CD4-positive, alpha-beta T cell (primary cell): ENCODE results near the gene MBNL2. TPM values are rescaled to one million over a fixed set of nuclear protein-coding genes. Genes with fewer than 3 reads are reported as not detected.

Experiments used
- ATAC-seq: fragments of 200-7000 bp; cut with Tn5 transposase; one replicate; pipeline ENCODE4 v1.10.0; 2022; ENCODE audit warnings: mild to moderate bottlenecking; ENCODE audit not compliant: poor library complexity
- CTCF ChIA-PET: fragments of 350-600 bp; sonication (Branson Sonifier 250); formaldehyde crosslinking; loops from one replicate; lab custom pipeline; 2021; ENCODE audit warnings: antibody characterized with exemption, inconsistent platforms; lab: Charles Lee
- POLR2A ChIA-PET: fragments of 350-600 bp; sonication (Branson Sonifier 250); formaldehyde crosslinking; loops from one replicate; lab custom pipeline; 2021; ENCODE audit warnings: antibody characterized with exemption, inconsistent platforms; lab: Charles Lee
- DNase-seq, 14 experiments: peaks; one replicate each; pipeline ENCODE4 v3.0.0-alpha.2; 2013 to 2020; ENCODE audit warnings: mixed read lengths in 2 of 14
- H3K27ac ChIP-seq, 2 donors: one replicate each; pipeline versions ENCODE4 v1.5.1 to v1.7.0; 2013; ENCODE audit warnings: low read length in 2 of 2, low read depth in 1 of 2, mild to moderate bottlenecking in 1 of 2
- H3K27me3 ChIP-seq, 2 experiments: 1 replicate in 1 of 2; 2 replicates in 1 of 2; pipeline versions ENCODE4 v1.6.1 to v1.7.0; 2013; ENCODE audit warnings: low read length in 2 of 2, control low read depth in 1 of 2, mild to moderate bottlenecking in 1 of 2, moderate library complexity in 1 of 2; ENCODE audit not compliant: insufficient read depth in 2 of 2, control insufficient read depth in 1 of 2
- H3K36me3 ChIP-seq: one replicate; pipeline ENCODE4 v1.6.1; 2013; ENCODE audit warnings: low read length, control low read depth; ENCODE audit not compliant: insufficient read depth
- H3K4me1 ChIP-seq: one replicate; pipeline ENCODE4 v1.6.1; 2013; ENCODE audit warnings: low read length, control low read depth; ENCODE audit not compliant: insufficient read depth
- H3K4me3 ChIP-seq: one replicate; pipeline ENCODE4 v1.5.1; 2013; ENCODE audit warnings: mild to moderate bottlenecking, low read length, moderate library complexity
- H3K9me3 ChIP-seq, 2 experiments: 1 replicate in 1 of 2; 2 replicates in 1 of 2; pipeline versions ENCODE4 v1.6.1 to v1.7.0; 2013; ENCODE audit warnings: low read length in 2 of 2, mild to moderate bottlenecking in 2 of 2, control low read depth in 1 of 2, moderate library complexity in 1 of 2; ENCODE audit not compliant: control insufficient read depth in 1 of 2, insufficient read depth in 1 of 2
- H3K27ac Mint-ChIP-seq: one replicate; pipeline ENCODE4 v1.8.0; 2020; ENCODE audit warnings: mixed read lengths
- H3K27me3 Mint-ChIP-seq: one replicate; pipeline ENCODE4 v1.8.0; 2021; ENCODE audit warnings: mixed read lengths
- H3K36me3 Mint-ChIP-seq: one replicate; pipeline ENCODE4 v1.8.0; 2021; ENCODE audit warnings: low read depth, mixed read lengths
- H3K4me1 Mint-ChIP-seq: one replicate; pipeline ENCODE4 v1.8.0; 2021; ENCODE audit warnings: low read depth, mixed read lengths
- H3K4me3 Mint-ChIP-seq: one replicate; pipeline ENCODE4 v1.8.0; 2020; ENCODE audit warnings: mild to moderate bottlenecking, mixed read lengths
- H3K9me3 Mint-ChIP-seq: one replicate; pipeline ENCODE4 v1.8.0; 2020; ENCODE audit warnings: mixed read lengths
- intact Hi-C, 2 experiments: fragments of 100-400 bp; cut with DNase I in 1 of 2; cut with micrococcal nuclease in 1 of 2; formaldehyde crosslinking; loops; one replicate each; pipeline versions ENCODE4 v1.15.1 to v1.9.0; 2023 to 2025; cut with DNase I, micrococcal nuclease
- total RNA-seq, 174 experiments: library from RNA in 2 of 174; stranded (reverse) in 2 of 174; gene quantifications; one replicate each; pipeline ENCODE4 v1.2.3 and lab custom pipeline; 2021 to 2026
- TF ChIP-seq, protein P1 (sequence below): fragments of 200-600 bp; IDR thresholded peaks from one replicate; pipeline ENCODE4 v1.8.0; 2022; ENCODE audit warnings: antibody characterized with exemption, mild to moderate bottlenecking

The MBNL2 gene
- total RNA-seq, 2 experiments from 2014 or later, result 35.9 to 36.0 TPM

GRCh38 chr13:97295283-97296182 is 73.4 kb downstream of the MBNL2 start:
- Histone ChIP-seq H3K9me3 (no peaks in the 10 kb centered on the region), H3K4me1 (no peaks in the 10 kb centered on the region), H3K4me3 (no peak overlapping the region), H3K27me3 (no peaks in the 10 kb centered on the region), H3K36me3 (peaks cover 5% of the 10 kb centered on the region), H3K27ac (no peak overlapping the region)
- Mint-ChIP-seq H3K4me1 (peaks cover 48% of the 10 kb centered on the region), H3K27ac (no peak overlapping the region), H3K27me3 (no peaks in the 10 kb centered on the region), H3K4me3 (no peak overlapping the region), H3K9me3 (peaks cover 3% of the 10 kb centered on the region), H3K36me3 (peaks cover 27% of the 10 kb centered on the region)
- ATAC-seq, result no peak
- ChIA-PET CTCF (interaction anchor here (1.4 kb wide), 1 partner anchor 9 kb away, joined by 3 read pairs; no protein-coding TSS in a partner anchor), POLR2A (no interaction called here)
- intact Hi-C loops, result no loop called here
- peak in 2 of 14 experiments; percentile 11 to 25 for DNase-seq
- TF ChIP-seq, protein P1, sequence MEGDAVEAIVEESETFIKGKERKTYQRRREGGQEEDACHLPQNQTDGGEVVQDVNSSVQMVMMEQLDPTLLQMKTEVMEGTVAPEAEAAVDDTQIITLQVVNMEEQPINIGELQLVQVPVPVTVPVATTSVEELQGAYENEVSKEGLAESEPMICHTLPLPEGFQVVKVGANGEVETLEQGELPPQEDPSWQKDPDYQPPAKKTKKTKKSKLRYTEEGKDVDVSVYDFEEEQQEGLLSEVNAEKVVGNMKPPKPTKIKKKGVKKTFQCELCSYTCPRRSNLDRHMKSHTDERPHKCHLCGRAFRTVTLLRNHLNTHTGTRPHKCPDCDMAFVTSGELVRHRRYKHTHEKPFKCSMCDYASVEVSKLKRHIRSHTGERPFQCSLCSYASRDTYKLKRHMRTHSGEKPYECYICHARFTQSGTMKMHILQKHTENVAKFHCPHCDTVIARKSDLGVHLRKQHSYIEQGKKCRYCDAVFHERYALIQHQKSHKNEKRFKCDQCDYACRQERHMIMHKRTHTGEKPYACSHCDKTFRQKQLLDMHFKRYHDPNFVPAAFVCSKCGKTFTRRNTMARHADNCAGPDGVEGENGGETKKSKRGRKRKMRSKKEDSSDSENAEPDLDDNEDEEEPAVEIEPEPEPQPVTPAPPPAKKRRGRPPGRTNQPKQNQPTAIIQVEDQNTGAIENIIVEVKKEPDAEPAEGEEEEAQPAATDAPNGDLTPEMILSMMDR, result no peak

DNA sequence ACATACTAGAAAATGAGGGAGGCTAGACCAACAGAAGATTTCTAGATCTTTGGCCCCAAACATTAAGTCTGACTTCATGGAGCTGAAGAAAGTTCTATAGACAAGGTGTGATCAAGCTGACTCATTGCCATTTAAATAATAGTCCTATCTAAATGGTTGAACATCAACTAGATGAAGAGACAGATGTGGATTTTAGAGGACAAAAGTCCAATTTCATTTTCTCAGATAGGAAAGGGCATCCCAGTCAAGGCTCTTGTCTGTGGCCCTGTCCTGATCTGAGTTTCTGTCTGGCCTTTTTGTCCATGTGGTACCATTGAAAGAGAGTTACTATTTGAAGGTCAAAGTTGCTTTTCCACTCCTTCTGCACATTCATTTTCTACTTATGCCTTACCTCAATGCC is 74.6 kb downstream of the MBNL2 start:
- peaks cover 22% of the 10 kb centered on the region for H3K36me3 Mint-ChIP-seq
- ChIA-PET POLR2A (no interaction called here), CTCF (no interaction called here)

GRCh38 chr13:97298816-97299215 is 76.7 kb downstream of the MBNL2 start:
- no peak overlapping the region for H3K27ac Mint-ChIP-seq
- H3K4me1 ChIP-seq, result peaks cover 14% of the 10 kb centered on the region

More for the DNA sequence above, 74.6 kb downstream of the MBNL2 start:
- ATAC-seq (no peak), DNase-seq (no peak)
- H3K4me1 Mint-ChIP-seq, result peaks cover 43% of the 10 kb centered on the region
- H3K4me3 Mint-ChIP-seq, result no peak overlapping the region
- intact Hi-C loops, result no loop called here
- no peaks in the 10 kb centered on the region for H3K9me3 Mint-ChIP-seq
- H3K27ac Mint-ChIP-seq, result no peak overlapping the region
- Histone ChIP-seq H3K4me1 (peaks cover 7% of the 10 kb centered on the region), H3K9me3 (no peaks in the 10 kb centered on the region), H3K36me3 (peaks cover 5% of the 10 kb centered on the region), H3K27ac (no peak overlapping the region), H3K4me3 (no peak overlapping the region), H3K27me3 (no peaks in the 10 kb centered on the region)
- H3K27me3 Mint-ChIP-seq, result no peaks in the 10 kb centered on the region
- TF ChIP-seq, protein P1, result no peak

More at GRCh38 chr13:97298816-97299215, 76.7 kb downstream of the MBNL2 start:
- peaks cover 5% of the 10 kb centered on the region for H3K36me3 ChIP-seq
- Mint-ChIP-seq H3K27me3 (no peaks in the 10 kb centered on the region), H3K4me3 (no peak overlapping the region), H3K36me3 (peaks cover 22% of the 10 kb centered on the region), H3K4me1 (peaks cover 41% of the 10 kb centered on the region), H3K9me3 (no peaks in the 10 kb centered on the region)
- H3K9me3 ChIP-seq, result no peaks in the 10 kb centered on the region
- ChIA-PET CTCF (interaction anchor here (1.0 to 1.8 kb wide), 2 partner anchors 36 to 189 kb away, joined by 3 to 4 read pairs; no protein-coding TSS in a partner anchor), POLR2A (no interaction called here)
- H3K27ac ChIP-seq, result no peak overlapping the region
- no peaks in the 10 kb centered on the region for H3K27me3 ChIP-seq
- H3K4me3 ChIP-seq, result no peak overlapping the region
- ATAC-seq, result no peak
- no peak for DNase-seq
- TF ChIP-seq, protein P1, result no peak
- intact Hi-C loops, result no loop called here
